Activated CD4-positive, alpha-beta T cell treated with anti-CD3 and anti-CD28 coated beads, Interleukin-2, amount 10 ng/mL, durations not matched to agents 7 days and 5 days (primary cell): ENCODE data around the gene SYNDIG1. TPM values are rescaled to one million over a fixed set of nuclear protein-coding genes. Genes with fewer than 3 reads are reported as not detected.

Experiments
- CTCF ChIA-PET: fragments of 350-600 bp; sonication (Branson Sonifier 250); formaldehyde crosslinking; loops from one replicate; lab custom pipeline; 2021; ENCODE audit warnings: antibody characterized with exemption; lab: Charles Lee
- POLR2A ChIA-PET: fragments of 350-600 bp; sonication (Branson Sonifier 250); formaldehyde crosslinking; loops from one replicate; lab custom pipeline; 2021; ENCODE audit warnings: antibody characterized with exemption; lab: Charles Lee
- DNase-seq: peaks from one replicate; pipeline ENCODE4 v3.0.0-alpha.2; 2020
- H3K27ac Mint-ChIP-seq: one replicate; pipeline ENCODE4 v1.8.0; 2021; ENCODE audit warnings: mild to moderate bottlenecking, moderate library complexity, mixed read lengths
- H3K27me3 Mint-ChIP-seq: one replicate; pipeline ENCODE4 v1.8.0; 2021; ENCODE audit warnings: mixed read lengths
- H3K36me3 Mint-ChIP-seq: one replicate; pipeline ENCODE4 v1.8.0; 2021; ENCODE audit warnings: low read depth, mixed read lengths
- H3K4me1 Mint-ChIP-seq: one replicate; pipeline ENCODE4 v1.8.0; 2021; ENCODE audit warnings: mixed read lengths
- H3K4me3 Mint-ChIP-seq: one replicate; pipeline ENCODE4 v1.8.0; 2021; ENCODE audit warnings: mild to moderate bottlenecking, moderate library complexity, mixed read lengths
- H3K9me3 Mint-ChIP-seq: one replicate; pipeline ENCODE4 v1.8.0; 2021; ENCODE audit warnings: mixed read lengths
- total RNA-seq, 2 experiments: library from RNA; stranded (reverse); gene quantifications; one replicate each; pipeline ENCODE4 v1.2.3, GENCODE V29; 2021

Gene SYNDIG1
- total RNA-seq, 2 experiments from 2014 or later: not detected

- no peaks in the 10 kb centered on the region for H3K27me3 Mint-ChIP-seq
- H3K27ac Mint-ChIP-seq: no peak overlapping the region
- H3K9me3 Mint-ChIP-seq: no peaks in the 10 kb centered on the region
- DNase-seq: no peak
- ChIA-PET POLR2A (no interaction called here), CTCF (no interaction called here)
- H3K4me1 Mint-ChIP-seq: no peaks in the 10 kb centered on the region
- no peaks in the 10 kb centered on the region for H3K36me3 Mint-ChIP-seq
- H3K4me3 Mint-ChIP-seq: no peak overlapping the region
Observed at GRCh38 chr20:24670981-24671380, 201.6 kb downstream of the SYNDIG1 start.

- no peak overlapping the region for H3K4me3 Mint-ChIP-seq
- no peaks in the 10 kb centered on the region for H3K9me3 Mint-ChIP-seq
- CTCF ChIA-PET: no interaction called here
- no peaks in the 10 kb centered on the region for H3K27me3 Mint-ChIP-seq
- no peak for DNase-seq
- POLR2A ChIA-PET: no interaction called here
- H3K36me3 Mint-ChIP-seq: no peaks in the 10 kb centered on the region
- H3K4me1 Mint-ChIP-seq: no peaks in the 10 kb centered on the region
- no peak overlapping the region for H3K27ac Mint-ChIP-seq
Observed at GRCh38 chr20:24672181-24672880, 202.9 kb downstream of the SYNDIG1 start.

GRCh38 chr20:24672886-24673677 lies 203.7 kb downstream of the SYNDIG1 start:
- no peak overlapping the region for H3K27ac Mint-ChIP-seq
- no peaks in the 10 kb centered on the region for H3K4me1 Mint-ChIP-seq
- no peaks in the 10 kb centered on the region for H3K27me3 Mint-ChIP-seq
- POLR2A ChIA-PET: no interaction called here
- no peak for DNase-seq
- H3K4me3 Mint-ChIP-seq: no peak overlapping the region
- H3K9me3 Mint-ChIP-seq: no peaks in the 10 kb centered on the region
- CTCF ChIA-PET: no interaction called here
- H3K36me3 Mint-ChIP-seq: no peaks in the 10 kb centered on the region

GRCh38 chr20:24673678-24674570 lies 204.5 kb downstream of the SYNDIG1 start:
- Mint-ChIP-seq H3K36me3 (no peaks in the 10 kb centered on the region), H3K27ac (no peak overlapping the region), H3K9me3 (no peaks in the 10 kb centered on the region), H3K27me3 (no peaks in the 10 kb centered on the region), H3K4me1 (no peaks in the 10 kb centered on the region), H3K4me3 (no peak overlapping the region)
- CTCF ChIA-PET: no interaction called here
- POLR2A ChIA-PET: no interaction called here
- DNase-seq: no peak

- Mint-ChIP-seq H3K36me3 (no peaks in the 10 kb centered on the region), H3K4me3 (no peak overlapping the region), H3K4me1 (no peaks in the 10 kb centered on the region), H3K27ac (no peak overlapping the region), H3K27me3 (no peaks in the 10 kb centered on the region), H3K9me3 (no peaks in the 10 kb centered on the region)
- no peak for DNase-seq
- POLR2A ChIA-PET: no interaction called here
- CTCF ChIA-PET: interaction anchor here (1.1 kb wide), 1 partner anchor 9 kb away, joined by 5 read pairs; no protein-coding TSS in a partner anchor
Observed at GRCh38 chr20:24674921-24675605, 205.6 kb downstream of the SYNDIG1 start.

- CTCF ChIA-PET: interaction anchor here (0.6 to 1.1 kb wide), 2 partner anchors 10 to 213 kb away, joined by 3 to 5 read pairs; no protein-coding TSS in a partner anchor
Observed at GRCh38 chr20:24675651-24676352, 206.4 kb downstream of the SYNDIG1 start.

GRCh38 chr20:24676353-24676977 lies 207.0 kb downstream of the SYNDIG1 start:
- ChIA-PET POLR2A (no interaction called here), CTCF (interaction anchor here (0.6 to 1.1 kb wide), 2 partner anchors 10 to 213 kb away, joined by 3 to 5 read pairs; no protein-coding TSS in a partner anchor)
- no peak overlapping the region for H3K4me3 Mint-ChIP-seq
- no peaks in the 10 kb centered on the region for H3K27me3 Mint-ChIP-seq
- no peaks in the 10 kb centered on the region for H3K36me3 Mint-ChIP-seq
- no peak for DNase-seq
- no peaks in the 10 kb centered on the region for H3K9me3 Mint-ChIP-seq
- no peak overlapping the region for H3K27ac Mint-ChIP-seq
- no peaks in the 10 kb centered on the region for H3K4me1 Mint-ChIP-seq

More at GRCh38 chr20:24675651-24676352, 206.4 kb downstream of the SYNDIG1 start:
- no peaks in the 10 kb centered on the region for H3K9me3 Mint-ChIP-seq
- POLR2A ChIA-PET: no interaction called here
- no peak overlapping the region for H3K27ac Mint-ChIP-seq
- no peak overlapping the region for H3K4me3 Mint-ChIP-seq
- no peak for DNase-seq
- no peaks in the 10 kb centered on the region for H3K27me3 Mint-ChIP-seq
- no peaks in the 10 kb centered on the region for H3K36me3 Mint-ChIP-seq
- H3K4me1 Mint-ChIP-seq: no peaks in the 10 kb centered on the region

GRCh38 chr20:24676978-24677370 lies 207.5 kb downstream of the SYNDIG1 start:
- POLR2A ChIA-PET: no interaction called here
- H3K4me3 Mint-ChIP-seq: no peak overlapping the region
- no peak overlapping the region for H3K27ac Mint-ChIP-seq
- no peak for DNase-seq
- H3K9me3 Mint-ChIP-seq: no peaks in the 10 kb centered on the region
- H3K27me3 Mint-ChIP-seq: no peaks in the 10 kb centered on the region
- H3K36me3 Mint-ChIP-seq: no peaks in the 10 kb centered on the region
- CTCF ChIA-PET: no interaction called here
- no peaks in the 10 kb centered on the region for H3K4me1 Mint-ChIP-seq

- no peaks in the 10 kb centered on the region for H3K4me1 Mint-ChIP-seq
- no peaks in the 10 kb centered on the region for H3K27me3 Mint-ChIP-seq
- ChIA-PET CTCF (no interaction called here), POLR2A (no interaction called here)
- H3K27ac Mint-ChIP-seq: no peak overlapping the region
- no peak overlapping the region for H3K4me3 Mint-ChIP-seq
- H3K9me3 Mint-ChIP-seq: no peaks in the 10 kb centered on the region
- H3K36me3 Mint-ChIP-seq: no peaks in the 10 kb centered on the region
- no peak for DNase-seq
Observed at GRCh38 chr20:24677626-24678315, 208.3 kb downstream of the SYNDIG1 start.

- ChIA-PET POLR2A (no interaction called here), CTCF (no interaction called here)
- no peaks in the 10 kb centered on the region for H3K4me1 Mint-ChIP-seq
- H3K9me3 Mint-ChIP-seq: no peaks in the 10 kb centered on the region
- H3K27me3 Mint-ChIP-seq: no peaks in the 10 kb centered on the region
- DNase-seq: no peak
- no peak overlapping the region for H3K27ac Mint-ChIP-seq
- H3K4me3 Mint-ChIP-seq: no peak overlapping the region
- no peaks in the 10 kb centered on the region for H3K36me3 Mint-ChIP-seq
Observed at GRCh38 chr20:24678351-24679106, 209.1 kb downstream of the SYNDIG1 start.
